Fibroblast of lung (primary cell): Measurements from ENCODE around the gene AGBL1. TPM values are rescaled to one million over a fixed set of nuclear protein-coding genes. Genes with fewer than 3 reads are reported as not detected.

Source experiments
- DNase-seq, 2 donors: peaks; one replicate each; pipeline versions ENCODE4 v3.0.0 to v3.0.0-alpha.2; 2010; ENCODE audit warnings: low read depth in 2 of 2
- H2AFZ ChIP-seq: 2 replicates; pipeline ENCODE4 v1.5.1; 2012; ENCODE audit warnings: low read length, control low read depth, inconsistent platforms
- H3K27ac ChIP-seq: 2 replicates; pipeline ENCODE4 v1.5.1; 2011; ENCODE audit warnings: low read length, control low read depth; ENCODE audit not compliant: insufficient read depth
- H3K27me3 ChIP-seq: 2 replicates; pipeline ENCODE4 v1.5.1; 2011; ENCODE audit warnings: mild to moderate bottlenecking, low read length; ENCODE audit not compliant: control insufficient read depth, insufficient read depth
- H3K36me3 ChIP-seq: 2 replicates; pipeline ENCODE4 v1.5.1; 2011; ENCODE audit warnings: low read length; ENCODE audit not compliant: control insufficient read depth, insufficient read depth
- H3K4me1 ChIP-seq: 2 replicates; pipeline ENCODE4 v1.5.1; 2011; ENCODE audit warnings: low read length; ENCODE audit not compliant: control insufficient read depth, insufficient read depth; ENCODE audit errors: extremely low read depth
- H3K4me2 ChIP-seq: 2 replicates; pipeline ENCODE4 v1.5.1; 2011; ENCODE audit warnings: low read length, control low read depth; ENCODE audit not compliant: insufficient read depth; ENCODE audit errors: extremely low read depth
- H3K4me3 ChIP-seq, 4 experiments: fragments of 200-600 bp in 1 of 4; sonication (generic) in 1 of 4; replicated peaks in 1 of 4; 2 replicates each; pipeline ENCODE4 v1.5.1; 2011 to 2016; ENCODE audit warnings: low read length in 4 of 4, low read depth in 3 of 4, mild to moderate bottlenecking in 3 of 4, control low read depth in 2 of 4, inconsistent platforms in 1 of 4, mixed read lengths in 1 of 4; ENCODE audit not compliant: insufficient read depth in 1 of 4; ENCODE audit errors: control extremely low read depth in 1 of 4
- H3K79me2 ChIP-seq: 2 replicates; pipeline ENCODE4 v1.5.1; 2012; ENCODE audit warnings: mild to moderate bottlenecking, low read length, inconsistent platforms; ENCODE audit not compliant: control insufficient read depth, insufficient read depth
- H3K9ac ChIP-seq: 2 replicates; pipeline ENCODE4 v1.5.1; 2011; ENCODE audit warnings: mild to moderate bottlenecking, low read length, control low read depth; ENCODE audit not compliant: insufficient read depth
- H3K9me3 ChIP-seq: 2 replicates; pipeline ENCODE4 v1.5.1; 2012; ENCODE audit warnings: low read depth, low read length; ENCODE audit not compliant: control insufficient read depth, insufficient read depth
- H4K20me1 ChIP-seq: 2 replicates; pipeline ENCODE4 v1.5.1; 2011; ENCODE audit warnings: low read length; ENCODE audit not compliant: control insufficient read depth, insufficient read depth; ENCODE audit errors: extremely low read depth
- EZH2 ChIP-seq: IDR thresholded peaks from 2 replicates; pipeline ENCODE4 v1.5.1; 2012; ENCODE audit warnings: low read length, control low read depth, mild to moderate bottlenecking; ENCODE audit errors: missing control alignments
- polyA plus RNA-seq, 2 donors: library from polyadenylated mRNA; depleted of rRNA in 1 of 2; stranded (reverse) in 1 of 2; unstranded in 1 of 2; fragments of >200 nt; gene quantifications; 2 replicates each; pipeline ENCODE4 v1.2.1, GENCODE V29; 2011 to 2012; ENCODE audit warnings: missing spikeins in 1 of 2
- total RNA-seq: library from RNA; depleted of rRNA; stranded (reverse); fragments of >200 nt; gene quantifications from 2 replicates; pipeline ENCODE4 v1.2.1, GENCODE V29; 2014
- TF ChIP-seq, protein P1 (sequence below), 2 donors: IDR thresholded peaks in 1 of 2; conservative IDR thresholded peaks in 1 of 2; 1 replicate in 1 of 2; 2 replicates in 1 of 2; pipeline ENCODE4 v1.5.1; 2011 to 2012; ENCODE audit warnings: low read length in 2 of 2, control low read depth in 1 of 2, inconsistent platforms in 1 of 2, low read depth in 1 of 2, mild to moderate bottlenecking in 1 of 2

Gene AGBL1
- total and polyA plus RNA-seq, 2 donors (not counting 1 experiment from before 2014, with no cell fraction given): not detected

DNA sequence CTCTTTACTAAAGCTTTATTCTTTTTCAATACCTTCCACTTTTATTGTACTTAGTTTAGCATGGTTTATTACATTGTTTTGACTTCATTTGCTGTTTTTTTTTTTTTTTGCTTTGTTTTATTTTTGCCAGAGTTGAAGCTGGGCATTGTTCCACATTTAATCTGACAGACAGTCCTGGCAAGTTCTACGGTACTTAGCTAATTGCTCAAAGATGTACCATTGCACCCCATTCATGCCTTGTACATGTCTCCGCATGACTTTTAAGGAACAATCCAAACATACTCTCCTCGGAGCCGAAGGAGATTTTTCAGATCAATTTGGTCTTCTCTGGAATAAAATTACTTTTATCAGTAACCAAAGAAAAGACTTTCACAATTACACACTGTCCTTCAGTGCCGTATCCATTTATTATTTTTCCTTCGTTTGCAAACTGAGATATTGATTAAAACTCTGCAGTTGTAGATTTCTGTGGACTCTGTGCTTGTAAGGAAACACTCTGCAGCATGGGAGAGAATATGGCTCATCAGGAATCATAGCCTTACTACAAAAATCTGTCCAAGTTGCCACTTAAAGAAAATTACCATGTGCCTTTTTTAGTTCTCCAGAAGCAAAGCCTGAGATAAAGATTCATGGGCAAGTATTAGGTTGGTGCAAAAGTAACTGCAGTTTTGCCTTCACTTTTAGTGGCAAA lies 952.0 kb downstream of the AGBL1 start:
- no peak overlapping the region for H2AFZ ChIP-seq
- H3K36me3 ChIP-seq: no peaks in the 10 kb centered on the region
- no peaks in the 10 kb centered on the region for H3K79me2 ChIP-seq
- DNase-seq: peak in 1 of 2 donors; percentile 22
- no peaks in the 10 kb centered on the region for H4K20me1 ChIP-seq
- no peak overlapping the region for H3K9ac ChIP-seq
- H3K4me3 ChIP-seq: no peak overlapping the region
- H3K9me3 ChIP-seq: no peaks in the 10 kb centered on the region
- H3K27me3 ChIP-seq: no peaks in the 10 kb centered on the region
- TF ChIP-seq, protein P1, sequence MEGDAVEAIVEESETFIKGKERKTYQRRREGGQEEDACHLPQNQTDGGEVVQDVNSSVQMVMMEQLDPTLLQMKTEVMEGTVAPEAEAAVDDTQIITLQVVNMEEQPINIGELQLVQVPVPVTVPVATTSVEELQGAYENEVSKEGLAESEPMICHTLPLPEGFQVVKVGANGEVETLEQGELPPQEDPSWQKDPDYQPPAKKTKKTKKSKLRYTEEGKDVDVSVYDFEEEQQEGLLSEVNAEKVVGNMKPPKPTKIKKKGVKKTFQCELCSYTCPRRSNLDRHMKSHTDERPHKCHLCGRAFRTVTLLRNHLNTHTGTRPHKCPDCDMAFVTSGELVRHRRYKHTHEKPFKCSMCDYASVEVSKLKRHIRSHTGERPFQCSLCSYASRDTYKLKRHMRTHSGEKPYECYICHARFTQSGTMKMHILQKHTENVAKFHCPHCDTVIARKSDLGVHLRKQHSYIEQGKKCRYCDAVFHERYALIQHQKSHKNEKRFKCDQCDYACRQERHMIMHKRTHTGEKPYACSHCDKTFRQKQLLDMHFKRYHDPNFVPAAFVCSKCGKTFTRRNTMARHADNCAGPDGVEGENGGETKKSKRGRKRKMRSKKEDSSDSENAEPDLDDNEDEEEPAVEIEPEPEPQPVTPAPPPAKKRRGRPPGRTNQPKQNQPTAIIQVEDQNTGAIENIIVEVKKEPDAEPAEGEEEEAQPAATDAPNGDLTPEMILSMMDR (conservative IDR thresholded peaks at IDR 0.05 in 1 of 2, IDR thresholded peaks at IDR 0.05 in 1 of 2; ENCODE audit: low read depth in 1 of 2, low read length in 2 of 2): no peak
- no peak for TF ChIP-seq EZH2
- H3K27ac ChIP-seq: no peak overlapping the region
- H3K4me2 ChIP-seq: no peak overlapping the region
- no peaks in the 10 kb centered on the region for H3K4me1 ChIP-seq

- no peaks in the 10 kb centered on the region for H3K4me1 ChIP-seq
- no peak overlapping the region for H3K27ac ChIP-seq
- H3K4me3 ChIP-seq: no peak overlapping the region
- DNase-seq: peak in 1 of 2 donors; percentile 46
- no peaks in the 10 kb centered on the region for H3K79me2 ChIP-seq
- H2AFZ ChIP-seq: no peak overlapping the region
- H3K9ac ChIP-seq: no peak overlapping the region
- no peak overlapping the region for H3K4me2 ChIP-seq
- H3K27me3 ChIP-seq: no peaks in the 10 kb centered on the region
- H3K36me3 ChIP-seq: no peaks in the 10 kb centered on the region
- H3K9me3 ChIP-seq: no peaks in the 10 kb centered on the region
- no peak for TF ChIP-seq EZH2
- TF ChIP-seq, protein P1 (conservative IDR thresholded peaks at IDR 0.05 in 1 of 2, IDR thresholded peaks at IDR 0.05 in 1 of 2; ENCODE audit: low read depth in 1 of 2, low read length in 2 of 2): no peak
- H4K20me1 ChIP-seq: no peaks in the 10 kb centered on the region
Measured at GRCh38 chr15:87032295-87032694, 952.6 kb downstream of the AGBL1 start.

DNA sequence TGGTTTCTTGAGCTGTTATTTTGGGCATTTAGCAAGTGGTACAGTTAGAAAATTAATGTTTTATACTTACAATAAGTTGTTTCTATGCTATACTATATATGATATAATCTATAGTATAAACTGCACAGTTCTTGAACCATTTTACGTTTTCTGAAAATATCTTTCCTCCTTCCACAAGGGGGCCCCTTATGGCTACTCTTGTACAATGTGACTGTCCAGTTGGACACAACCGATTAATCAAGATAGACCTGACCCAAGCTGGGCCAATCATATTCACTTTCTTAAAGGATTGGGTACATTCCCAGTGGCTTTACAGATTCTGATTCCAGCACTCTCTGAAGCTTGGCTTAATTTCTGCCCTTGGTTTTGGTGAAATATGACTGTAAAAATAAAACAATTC lies 953.4 kb downstream of the AGBL1 start:
- H3K36me3 ChIP-seq: no peaks in the 10 kb centered on the region
- H3K4me2 ChIP-seq: no peak overlapping the region
- no peak for DNase-seq
- H3K9ac ChIP-seq: no peak overlapping the region
- no peaks in the 10 kb centered on the region for H3K27me3 ChIP-seq
- no peaks in the 10 kb centered on the region for H3K9me3 ChIP-seq
- H4K20me1 ChIP-seq: no peaks in the 10 kb centered on the region
- no peaks in the 10 kb centered on the region for H3K4me1 ChIP-seq
- H3K4me3 ChIP-seq: no peak overlapping the region
- no peak overlapping the region for H2AFZ ChIP-seq
- TF ChIP-seq, protein P1 (conservative IDR thresholded peaks at IDR 0.05 in 1 of 2, IDR thresholded peaks at IDR 0.05 in 1 of 2; ENCODE audit: low read depth in 1 of 2, low read length in 2 of 2): no peak
- TF ChIP-seq EZH2: no peak
- no peaks in the 10 kb centered on the region for H3K79me2 ChIP-seq
- no peak overlapping the region for H3K27ac ChIP-seq
